WTC11 (cell line): Measurements from ENCODE around the gene SIM2.

ENCODE experiments used
- EMX1 ChIP-seq: fragments of 250-450 bp; sonication (Bioruptor Pico); IDR thresholded peaks from 2 replicates; pipeline ENCODE4 v1.8.0; 2021; ENCODE audit warnings: mild to moderate bottlenecking
- ERG ChIP-seq: fragments of 250-450 bp; sonication (Bioruptor Pico); IDR thresholded peaks from 2 replicates; pipeline ENCODE4 v1.8.0; 2021; ENCODE audit warnings: mild to moderate bottlenecking
- SMAD3 ChIP-seq: sonication (generic); formaldehyde crosslinking; IDR thresholded peaks from 2 replicates; pipeline ENCODE4 v1.8.0; 2022; ENCODE audit warnings: missing genetic modification reagents, mild to moderate bottlenecking, borderline replicate concordance
- STAT6 ChIP-seq: sonication (generic); formaldehyde crosslinking; conservative IDR thresholded peaks from 2 replicates; pipeline ENCODE4 v1.8.1; 2023; ENCODE audit warnings: mild to moderate bottlenecking, low read depth, missing genetic modification reagents, moderate library complexity
- TEAD1 ChIP-seq: sonication (generic); formaldehyde crosslinking; IDR thresholded peaks from 2 replicates; pipeline ENCODE4 v1.8.0; 2022; ENCODE audit warnings: mild to moderate bottlenecking, missing genetic modification reagents
- TP53 ChIP-seq: sonication (generic); formaldehyde crosslinking; IDR thresholded peaks from 2 replicates; pipeline ENCODE4 v1.8.1; 2023; ENCODE audit warnings: mild to moderate bottlenecking, missing genetic modification reagents
- ZBTB43 ChIP-seq: sonication (generic); formaldehyde crosslinking; IDR thresholded peaks from 2 replicates; pipeline ENCODE4 v1.8.1; 2023; ENCODE audit warnings: mild to moderate bottlenecking, missing genetic modification reagents
- ZMAT4 ChIP-seq: fragments of 250-450 bp; sonication (Bioruptor Pico); IDR thresholded peaks from 2 replicates; pipeline ENCODE4 v1.9.0; 2021; ENCODE audit warnings: mild to moderate bottlenecking
- ZNF671 ChIP-seq: fragments of 250-450 bp; sonication (Bioruptor Pico); IDR thresholded peaks from 2 replicates; pipeline ENCODE4 v1.8.0; 2021; ENCODE audit warnings: mild to moderate bottlenecking
- TF ChIP-seq, protein P1 (sequence below): fragments of 200-600 bp; IDR thresholded peaks from 2 replicates; pipeline ENCODE4 v1.8.0; 2022; ENCODE audit warnings: antibody characterized with exemption
- TF ChIP-seq, protein P2 (sequence below): sonication (generic); formaldehyde crosslinking; IDR thresholded peaks from 2 replicates; pipeline ENCODE4 v1.8.0; 2022; ENCODE audit warnings: mild to moderate bottlenecking, missing genetic modification reagents
- TF ChIP-seq, protein P3 (sequence below): sonication (generic); formaldehyde crosslinking; conservative IDR thresholded peaks from 2 replicates; pipeline ENCODE4 v1.8.1; 2022; ENCODE audit warnings: mild to moderate bottlenecking, missing genetic modification reagents

GRCh38 chr21:36786186-36786585, 87.3 kb downstream of the SIM2 start:
- TF ChIP-seq, protein P1, sequence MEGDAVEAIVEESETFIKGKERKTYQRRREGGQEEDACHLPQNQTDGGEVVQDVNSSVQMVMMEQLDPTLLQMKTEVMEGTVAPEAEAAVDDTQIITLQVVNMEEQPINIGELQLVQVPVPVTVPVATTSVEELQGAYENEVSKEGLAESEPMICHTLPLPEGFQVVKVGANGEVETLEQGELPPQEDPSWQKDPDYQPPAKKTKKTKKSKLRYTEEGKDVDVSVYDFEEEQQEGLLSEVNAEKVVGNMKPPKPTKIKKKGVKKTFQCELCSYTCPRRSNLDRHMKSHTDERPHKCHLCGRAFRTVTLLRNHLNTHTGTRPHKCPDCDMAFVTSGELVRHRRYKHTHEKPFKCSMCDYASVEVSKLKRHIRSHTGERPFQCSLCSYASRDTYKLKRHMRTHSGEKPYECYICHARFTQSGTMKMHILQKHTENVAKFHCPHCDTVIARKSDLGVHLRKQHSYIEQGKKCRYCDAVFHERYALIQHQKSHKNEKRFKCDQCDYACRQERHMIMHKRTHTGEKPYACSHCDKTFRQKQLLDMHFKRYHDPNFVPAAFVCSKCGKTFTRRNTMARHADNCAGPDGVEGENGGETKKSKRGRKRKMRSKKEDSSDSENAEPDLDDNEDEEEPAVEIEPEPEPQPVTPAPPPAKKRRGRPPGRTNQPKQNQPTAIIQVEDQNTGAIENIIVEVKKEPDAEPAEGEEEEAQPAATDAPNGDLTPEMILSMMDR: no peak
- TF ChIP-seq, protein P2, sequence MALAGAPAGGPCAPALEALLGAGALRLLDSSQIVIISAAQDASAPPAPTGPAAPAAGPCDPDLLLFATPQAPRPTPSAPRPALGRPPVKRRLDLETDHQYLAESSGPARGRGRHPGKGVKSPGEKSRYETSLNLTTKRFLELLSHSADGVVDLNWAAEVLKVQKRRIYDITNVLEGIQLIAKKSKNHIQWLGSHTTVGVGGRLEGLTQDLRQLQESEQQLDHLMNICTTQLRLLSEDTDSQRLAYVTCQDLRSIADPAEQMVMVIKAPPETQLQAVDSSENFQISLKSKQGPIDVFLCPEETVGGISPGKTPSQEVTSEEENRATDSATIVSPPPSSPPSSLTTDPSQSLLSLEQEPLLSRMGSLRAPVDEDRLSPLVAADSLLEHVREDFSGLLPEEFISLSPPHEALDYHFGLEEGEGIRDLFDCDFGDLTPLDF: no peak
- TF ChIP-seq TEAD1 (no peak), TP53 (CRISPR knock-in tag) (no peak), ZBTB43 (no peak), ERG (CRISPR knock-in tag) (no peak), EMX1 (CRISPR knock-in tag) (no peak), ZMAT4 (CRISPR knock-in tag) (no peak), SMAD3 (CRISPR knock-in tag) (no peak), STAT6 (CRISPR knock-in tag) (no peak), ZNF671 (CRISPR knock-in tag) (no peak)
- TF ChIP-seq, protein P3, sequence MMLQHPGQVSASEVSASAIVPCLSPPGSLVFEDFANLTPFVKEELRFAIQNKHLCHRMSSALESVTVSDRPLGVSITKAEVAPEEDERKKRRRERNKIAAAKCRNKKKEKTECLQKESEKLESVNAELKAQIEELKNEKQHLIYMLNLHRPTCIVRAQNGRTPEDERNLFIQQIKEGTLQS (CRISPR knock-in tag): no peak
